Left ventricle myocardium inferior (tissue), 1 donor: ENCODE results near the gene ANGPTL2. TPM values are rescaled to one million over a fixed set of nuclear protein-coding genes. Genes with fewer than 3 reads are reported as not detected.

Experiments used
- DNase-seq: peaks from one replicate; pipeline ENCODE4 v3.0.0-alpha.2; 2020
- H3K27ac ChIP-seq: fragments of 200-600 bp; replicated peaks from 2 replicates; pipeline ENCODE4 v1.8.0; 2021
- H3K27me3 ChIP-seq: fragments of 200-600 bp; 2 replicates; pipeline ENCODE4 v1.8.0; 2021; ENCODE audit warnings: low read depth
- H3K36me3 ChIP-seq: fragments of 200-600 bp; 2 replicates; pipeline ENCODE4 v1.8.0; 2021
- H3K4me1 ChIP-seq: fragments of 200-600 bp; 2 replicates; pipeline ENCODE4 v1.8.0; 2021
- H3K4me3 ChIP-seq: fragments of 200-600 bp; 2 replicates; pipeline ENCODE4 v1.8.0; 2021; ENCODE audit warnings: mild to moderate bottlenecking, moderate library complexity
- H3K9me3 ChIP-seq: fragments of 200-600 bp; replicated peaks from 2 replicates; pipeline ENCODE4 v1.8.0; 2021
- CTCF ChIP-seq: fragments of 200-600 bp; IDR thresholded peaks from 2 replicates; pipeline ENCODE4 v1.8.0; 2021; ENCODE audit warnings: antibody characterized with exemption, mild to moderate bottlenecking, borderline replicate concordance
- intact Hi-C: fragments of 100-400 bp; cut with micrococcal nuclease; formaldehyde crosslinking; loops from one replicate; pipeline ENCODE4 v1.11.0; 2022
- total RNA-seq: library from RNA; stranded (reverse); fragmentation: NEBNext Ultra II Directional; extraction: Animal tissue kit (Norgen Biotek cat#: 25700); gene quantifications from one replicate; pipeline ENCODE4 v1.2.1, GENCODE V29; 2021
- donor health status: DM: no; HTN: yes; CAD: no; lungs with severe emphysema.

ANGPTL2 gene
- total RNA-seq, 1 donor from 2014 or later, result 35.7 TPM

GRCh38 chr9:127088724-127089615 lies 33.5 kb downstream of the ANGPTL2 start:
- no peaks in the 10 kb centered on the region for H3K9me3 ChIP-seq
- intact Hi-C loops, result no loop called here
- no peak overlapping the region for H3K4me3 ChIP-seq
- H3K4me1 ChIP-seq, result peaks cover 35% of the 10 kb centered on the region
- peak overlapping the region; percentile 65 for H3K27ac ChIP-seq
- peaks cover 66% of the 10 kb centered on the region for H3K36me3 ChIP-seq
- TF ChIP-seq CTCF, result no peak
- no peaks in the 10 kb centered on the region for H3K27me3 ChIP-seq
- DNase-seq, result no peak

- intact Hi-C loops, result no loop called here
- H3K36me3 ChIP-seq, result peaks cover 58% of the 10 kb centered on the region
- H3K9me3 ChIP-seq, result no peaks in the 10 kb centered on the region
- H3K27ac ChIP-seq, result no peak overlapping the region
- DNase-seq, result no peak
- no peaks in the 10 kb centered on the region for H3K27me3 ChIP-seq
- TF ChIP-seq CTCF, result no peak
- peaks cover 45% of the 10 kb centered on the region for H3K4me1 ChIP-seq
- no peak overlapping the region for H3K4me3 ChIP-seq
Measured at GRCh38 chr9:127087836-127088235, 34.6 kb downstream of the ANGPTL2 start.

GRCh38 chr9:127087411-127087810 lies 35.0 kb downstream of the ANGPTL2 start:
- intact Hi-C loops, result no loop called here
- Histone ChIP-seq H3K9me3 (no peaks in the 10 kb centered on the region), H3K27me3 (no peaks in the 10 kb centered on the region), H3K36me3 (peaks cover 54% of the 10 kb centered on the region), H3K4me1 (peaks cover 49% of the 10 kb centered on the region), H3K4me3 (no peak overlapping the region), H3K27ac (no peak overlapping the region)
- TF ChIP-seq CTCF, result no peak
- no peak for DNase-seq

- Histone ChIP-seq H3K36me3 (peaks cover 48% of the 10 kb centered on the region), H3K4me3 (no peak overlapping the region), H3K4me1 (peaks cover 52% of the 10 kb centered on the region), H3K27me3 (no peaks in the 10 kb centered on the region), H3K9me3 (no peaks in the 10 kb centered on the region), H3K27ac (no peak overlapping the region)
- intact Hi-C loops, result no loop called here
- no peak for DNase-seq
- no peak for TF ChIP-seq CTCF
Measured at GRCh38 chr9:127086771-127087170, 35.7 kb downstream of the ANGPTL2 start.

GRCh38 chr9:127085186-127085585 lies 37.2 kb downstream of the ANGPTL2 start:
- Histone ChIP-seq H3K9me3 (no peaks in the 10 kb centered on the region), H3K27me3 (no peaks in the 10 kb centered on the region), H3K27ac (no peak overlapping the region), H3K36me3 (peaks cover 34% of the 10 kb centered on the region), H3K4me3 (no peak overlapping the region), H3K4me1 (peaks cover 45% of the 10 kb centered on the region)
- DNase-seq, result no peak
- no peak for TF ChIP-seq CTCF
- intact Hi-C loops, result no loop called here
